Thyroid gland (tissue), 4 donors: ENCODE measurements around the gene GABRR3.

Experiments used
- POLR2A ChIP-seq, 2 donors: fragments of 450-650 bp; IDR thresholded peaks; one replicate each; pipeline ENCODE4 v1.6.1; 2017; ENCODE audit warnings: antibody characterized with exemption in 2 of 2, mild to moderate bottlenecking in 2 of 2, moderate library complexity in 1 of 2
- TF ChIP-seq, protein P1 (sequence below), 6 experiments: fragments of 200-600 bp in 3 of 6; fragments of 450-650 bp in 3 of 6; sonication (generic) in 3 of 6; IDR thresholded peaks; one replicate each; pipeline ENCODE4 v1.5.1; 2016 to 2019; ENCODE audit warnings: antibody characterized with exemption in 6 of 6, mild to moderate bottlenecking in 2 of 6, inconsistent platforms in 1 of 6, moderate library complexity in 1 of 6

DNA sequence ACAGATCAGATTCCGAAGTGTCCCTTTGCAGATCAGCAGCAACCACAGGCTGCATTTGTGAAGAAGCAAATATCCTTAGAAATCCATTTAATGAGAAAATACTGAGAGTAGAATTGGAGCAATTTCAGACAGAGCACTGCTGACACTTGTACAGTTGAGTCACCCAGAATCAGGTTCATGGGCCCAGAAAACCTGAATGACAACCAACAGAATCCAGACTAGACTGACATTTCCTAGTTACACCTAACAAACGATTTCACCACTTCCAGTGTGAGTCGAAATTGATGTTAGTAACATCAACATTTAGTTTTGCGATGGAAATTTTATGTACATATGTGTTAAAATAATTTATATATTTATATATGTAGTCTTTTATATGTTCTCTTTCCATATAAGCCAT is 16.8 kb downstream of the GABRR3 start:
- no peak for TF ChIP-seq POLR2A (IDR thresholded peaks at IDR 0.05)
- TF ChIP-seq, protein P1, sequence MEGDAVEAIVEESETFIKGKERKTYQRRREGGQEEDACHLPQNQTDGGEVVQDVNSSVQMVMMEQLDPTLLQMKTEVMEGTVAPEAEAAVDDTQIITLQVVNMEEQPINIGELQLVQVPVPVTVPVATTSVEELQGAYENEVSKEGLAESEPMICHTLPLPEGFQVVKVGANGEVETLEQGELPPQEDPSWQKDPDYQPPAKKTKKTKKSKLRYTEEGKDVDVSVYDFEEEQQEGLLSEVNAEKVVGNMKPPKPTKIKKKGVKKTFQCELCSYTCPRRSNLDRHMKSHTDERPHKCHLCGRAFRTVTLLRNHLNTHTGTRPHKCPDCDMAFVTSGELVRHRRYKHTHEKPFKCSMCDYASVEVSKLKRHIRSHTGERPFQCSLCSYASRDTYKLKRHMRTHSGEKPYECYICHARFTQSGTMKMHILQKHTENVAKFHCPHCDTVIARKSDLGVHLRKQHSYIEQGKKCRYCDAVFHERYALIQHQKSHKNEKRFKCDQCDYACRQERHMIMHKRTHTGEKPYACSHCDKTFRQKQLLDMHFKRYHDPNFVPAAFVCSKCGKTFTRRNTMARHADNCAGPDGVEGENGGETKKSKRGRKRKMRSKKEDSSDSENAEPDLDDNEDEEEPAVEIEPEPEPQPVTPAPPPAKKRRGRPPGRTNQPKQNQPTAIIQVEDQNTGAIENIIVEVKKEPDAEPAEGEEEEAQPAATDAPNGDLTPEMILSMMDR (IDR thresholded peaks at IDR 0.05), result no peak
